Breast epithelium (tissue), 3 donors: ENCODE measurements around the gene SHROOM2.

Experiments used
- POLR2A ChIP-seq: fragments of 450-650 bp; IDR thresholded peaks from one replicate; pipeline ENCODE4 v1.6.1; 2016; ENCODE audit warnings: antibody characterized with exemption, mild to moderate bottlenecking, moderate library complexity
- TF ChIP-seq, protein P1 (sequence below), 3 donors: fragments of 450-650 bp; IDR thresholded peaks; one replicate each; pipeline ENCODE4 v1.5.1; 2016 to 2017; ENCODE audit warnings: antibody characterized with exemption in 3 of 3, mild to moderate bottlenecking in 3 of 3, moderate library complexity in 3 of 3

DNA sequence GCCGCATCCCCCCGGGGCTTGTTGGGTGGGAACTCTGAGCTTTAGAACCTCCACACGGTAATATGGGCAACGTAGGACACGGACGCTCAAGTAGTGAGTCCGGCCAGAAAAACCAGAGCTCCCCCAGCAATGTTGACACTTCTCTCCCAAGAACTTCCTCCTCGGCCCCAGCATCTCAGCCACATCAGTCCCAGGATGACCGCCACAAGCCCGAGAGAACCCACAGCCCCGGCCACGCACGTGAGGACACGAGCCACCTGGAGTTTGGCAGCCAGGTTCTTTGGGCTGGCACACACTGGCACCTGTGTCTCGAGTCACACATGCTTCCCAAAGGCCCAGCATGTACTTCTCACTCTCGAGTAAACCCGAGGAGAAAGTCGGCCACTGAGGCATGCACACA, 197.2 kb downstream of the SHROOM2 start:
- TF ChIP-seq, protein P1, sequence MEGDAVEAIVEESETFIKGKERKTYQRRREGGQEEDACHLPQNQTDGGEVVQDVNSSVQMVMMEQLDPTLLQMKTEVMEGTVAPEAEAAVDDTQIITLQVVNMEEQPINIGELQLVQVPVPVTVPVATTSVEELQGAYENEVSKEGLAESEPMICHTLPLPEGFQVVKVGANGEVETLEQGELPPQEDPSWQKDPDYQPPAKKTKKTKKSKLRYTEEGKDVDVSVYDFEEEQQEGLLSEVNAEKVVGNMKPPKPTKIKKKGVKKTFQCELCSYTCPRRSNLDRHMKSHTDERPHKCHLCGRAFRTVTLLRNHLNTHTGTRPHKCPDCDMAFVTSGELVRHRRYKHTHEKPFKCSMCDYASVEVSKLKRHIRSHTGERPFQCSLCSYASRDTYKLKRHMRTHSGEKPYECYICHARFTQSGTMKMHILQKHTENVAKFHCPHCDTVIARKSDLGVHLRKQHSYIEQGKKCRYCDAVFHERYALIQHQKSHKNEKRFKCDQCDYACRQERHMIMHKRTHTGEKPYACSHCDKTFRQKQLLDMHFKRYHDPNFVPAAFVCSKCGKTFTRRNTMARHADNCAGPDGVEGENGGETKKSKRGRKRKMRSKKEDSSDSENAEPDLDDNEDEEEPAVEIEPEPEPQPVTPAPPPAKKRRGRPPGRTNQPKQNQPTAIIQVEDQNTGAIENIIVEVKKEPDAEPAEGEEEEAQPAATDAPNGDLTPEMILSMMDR (IDR thresholded peaks at IDR 0.05) = no peak
- no peak for TF ChIP-seq POLR2A
